MM.1S (cell line): ENCODE data around the gene RBM34.
"Not testable (repeated sequence)": the region's sequence is repeated elsewhere in the genome, so short reads cannot be mapped to it uniquely, and the experiment has no call there.

Experiments
- DNase-seq: peaks from one replicate; pipeline ENCODE4 v3.0.0-alpha.2; 2015
- H2AFZ ChIP-seq: fragments of 300-600 bp; sonication (generic); 2 replicates; pipeline ENCODE4 v1.6.0; 2016; ENCODE audit warnings: antibody characterized with exemption, low read length
- H3F3A ChIP-seq: fragments of 300-600 bp; sonication (generic); 2 replicates; pipeline ENCODE4 v1.6.1; 2016; ENCODE audit warnings: mild to moderate bottlenecking, antibody characterized with exemption, low read length, moderate library complexity, mixed read lengths; ENCODE audit not compliant: insufficient read depth
- H3K27ac ChIP-seq: fragments of 300-600 bp; sonication (generic); 2 replicates; pipeline ENCODE4 v1.5.1; 2016; ENCODE audit warnings: mild to moderate bottlenecking, low read length
- H3K27me3 ChIP-seq: fragments of 300-600 bp; sonication (generic); replicated peaks from 2 replicates; pipeline ENCODE4 v1.6.0; 2016; ENCODE audit warnings: low read length; ENCODE audit not compliant: insufficient read depth
- H3K36me3 ChIP-seq: fragments of 300-600 bp; sonication (generic); replicated peaks from 2 replicates; pipeline ENCODE4 v1.6.1; 2016; ENCODE audit warnings: mild to moderate bottlenecking, low read length, mixed read lengths; ENCODE audit not compliant: insufficient read depth
- H3K4me1 ChIP-seq: fragments of 300-600 bp; sonication (generic); 2 replicates; pipeline ENCODE4 v1.6.1; 2016; ENCODE audit warnings: low read length, mixed read lengths
- H3K4me2 ChIP-seq: fragments of 300-600 bp; sonication (generic); 2 replicates; pipeline ENCODE4 v1.6.0; 2016; ENCODE audit warnings: low read depth, low read length
- H3K4me3 ChIP-seq: fragments of 300-600 bp; sonication (generic); 2 replicates; pipeline ENCODE4 v1.5.1; 2016; ENCODE audit warnings: low read length, mixed read lengths
- H3K79me2 ChIP-seq: fragments of 300-600 bp; sonication (generic); 2 replicates; pipeline ENCODE4 v1.6.1; 2016; ENCODE audit warnings: mixed run types, low read length, mixed read lengths
- H3K9ac ChIP-seq: fragments of 300-600 bp; sonication (generic); 2 replicates; pipeline ENCODE4 v1.6.1; 2016; ENCODE audit warnings: low read length, mixed read lengths
- H3K9me2 ChIP-seq: fragments of 300-600 bp; sonication (generic); replicated peaks from 2 replicates; pipeline ENCODE4 v1.6.1; 2016; ENCODE audit warnings: mild to moderate bottlenecking, low read length, mixed read lengths; ENCODE audit not compliant: insufficient read depth
- H3K9me3 ChIP-seq: fragments of 300-600 bp; sonication (generic); replicated peaks from 2 replicates; pipeline ENCODE4 v1.6.1; 2016; ENCODE audit warnings: mild to moderate bottlenecking, low read length, mixed read lengths; ENCODE audit not compliant: insufficient read depth
- H4K20me1 ChIP-seq: fragments of 300-600 bp; sonication (generic); 2 replicates; pipeline ENCODE4 v1.6.1; 2016; ENCODE audit warnings: mild to moderate bottlenecking, low read length, moderate library complexity, mixed read lengths; ENCODE audit not compliant: insufficient read depth
- EZH2 ChIP-seq: fragments of 300-600 bp; sonication (generic); optimal IDR thresholded peaks from 2 replicates; pipeline ENCODE3; 2017; ENCODE audit warnings: low read depth, mild to moderate bottlenecking, antibody characterized with exemption, low read length, mixed read lengths
- EZH2phosphoT487 ChIP-seq: fragments of 300-600 bp; sonication (generic); IDR thresholded peaks from 2 replicates; pipeline ENCODE4 v1.6.1; 2018; ENCODE audit warnings: antibody characterized with exemption, low read length
- TF ChIP-seq, protein P1 (sequence below): fragments of 300-600 bp; sonication (generic); IDR thresholded peaks from 2 replicates; pipeline ENCODE4 v1.5.1; 2016; ENCODE audit warnings: antibody characterized with exemption, low read length, mixed read lengths

Gene RBM34

DNA sequence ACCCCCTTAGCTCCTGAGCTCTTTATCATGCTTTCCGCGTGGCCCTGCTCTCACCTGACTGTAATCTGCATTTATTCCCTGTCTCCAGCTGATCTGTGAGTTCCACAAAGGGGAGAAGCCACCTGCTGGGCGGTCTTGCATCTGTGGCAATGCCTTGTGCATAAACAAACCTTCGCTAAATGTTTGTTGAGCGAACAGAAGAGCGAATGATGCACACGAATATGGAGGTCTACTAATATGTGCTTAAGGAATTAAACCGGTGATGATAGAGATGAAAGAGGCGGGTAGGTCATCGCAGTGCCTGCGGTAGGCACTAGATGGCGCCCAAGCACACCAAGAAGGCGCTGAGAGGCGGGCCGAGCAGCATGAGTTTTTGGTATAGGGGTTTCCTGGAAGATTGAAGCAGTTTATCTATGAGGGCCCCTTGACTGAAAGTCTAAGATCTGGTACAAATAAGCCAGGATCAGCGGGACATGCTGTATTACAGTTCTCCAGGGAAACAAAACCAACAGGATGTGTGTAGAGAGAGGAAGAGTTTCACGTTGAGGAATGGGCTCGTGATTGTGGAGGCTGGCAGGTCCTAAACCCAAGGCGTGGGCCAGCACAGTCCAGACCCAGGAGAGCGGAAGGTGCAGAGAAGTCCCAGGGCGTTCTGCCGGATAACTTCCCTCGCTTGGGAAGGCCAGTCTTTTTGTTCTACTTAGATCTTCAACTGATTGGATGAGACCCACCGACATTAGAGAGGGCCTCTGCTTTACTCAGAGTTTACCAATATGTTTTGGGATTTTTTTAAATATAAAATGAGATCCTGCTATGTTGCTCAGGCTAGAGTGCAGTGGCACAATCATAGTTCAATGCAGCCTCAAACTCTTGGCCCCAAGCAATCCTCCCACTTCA is 67.1 kb downstream of the RBM34 start:
- Histone ChIP-seq H3K27ac (no peak overlapping the region), H3K9ac (no peak overlapping the region), H2AFZ (peak overlapping the region; percentile 22; the same call in 1 of the 2 replicates), H3K4me3 (no peak overlapping the region), H3F3A (no peaks in the 10 kb centered on the region), H3K9me2 (no peaks in the 10 kb centered on the region), H3K79me2 (no peaks in the 10 kb centered on the region), H3K36me3 (no peaks in the 10 kb centered on the region), H3K4me1 (peaks cover 5% of the 10 kb centered on the region; the same call in 1 of the 2 replicates), H3K4me2 (peak overlapping the region; percentile 35; the same call in 1 of the 2 replicates), H3K9me3 (no peaks in the 10 kb centered on the region), H4K20me1 (no peaks in the 10 kb centered on the region), H3K27me3 (no peaks in the 10 kb centered on the region)
- TF ChIP-seq EZH2phosphoT487: no peak
- TF ChIP-seq, protein P1, sequence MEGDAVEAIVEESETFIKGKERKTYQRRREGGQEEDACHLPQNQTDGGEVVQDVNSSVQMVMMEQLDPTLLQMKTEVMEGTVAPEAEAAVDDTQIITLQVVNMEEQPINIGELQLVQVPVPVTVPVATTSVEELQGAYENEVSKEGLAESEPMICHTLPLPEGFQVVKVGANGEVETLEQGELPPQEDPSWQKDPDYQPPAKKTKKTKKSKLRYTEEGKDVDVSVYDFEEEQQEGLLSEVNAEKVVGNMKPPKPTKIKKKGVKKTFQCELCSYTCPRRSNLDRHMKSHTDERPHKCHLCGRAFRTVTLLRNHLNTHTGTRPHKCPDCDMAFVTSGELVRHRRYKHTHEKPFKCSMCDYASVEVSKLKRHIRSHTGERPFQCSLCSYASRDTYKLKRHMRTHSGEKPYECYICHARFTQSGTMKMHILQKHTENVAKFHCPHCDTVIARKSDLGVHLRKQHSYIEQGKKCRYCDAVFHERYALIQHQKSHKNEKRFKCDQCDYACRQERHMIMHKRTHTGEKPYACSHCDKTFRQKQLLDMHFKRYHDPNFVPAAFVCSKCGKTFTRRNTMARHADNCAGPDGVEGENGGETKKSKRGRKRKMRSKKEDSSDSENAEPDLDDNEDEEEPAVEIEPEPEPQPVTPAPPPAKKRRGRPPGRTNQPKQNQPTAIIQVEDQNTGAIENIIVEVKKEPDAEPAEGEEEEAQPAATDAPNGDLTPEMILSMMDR: peak; percentile 99
- peak; percentile 80 for DNase-seq

DNA sequence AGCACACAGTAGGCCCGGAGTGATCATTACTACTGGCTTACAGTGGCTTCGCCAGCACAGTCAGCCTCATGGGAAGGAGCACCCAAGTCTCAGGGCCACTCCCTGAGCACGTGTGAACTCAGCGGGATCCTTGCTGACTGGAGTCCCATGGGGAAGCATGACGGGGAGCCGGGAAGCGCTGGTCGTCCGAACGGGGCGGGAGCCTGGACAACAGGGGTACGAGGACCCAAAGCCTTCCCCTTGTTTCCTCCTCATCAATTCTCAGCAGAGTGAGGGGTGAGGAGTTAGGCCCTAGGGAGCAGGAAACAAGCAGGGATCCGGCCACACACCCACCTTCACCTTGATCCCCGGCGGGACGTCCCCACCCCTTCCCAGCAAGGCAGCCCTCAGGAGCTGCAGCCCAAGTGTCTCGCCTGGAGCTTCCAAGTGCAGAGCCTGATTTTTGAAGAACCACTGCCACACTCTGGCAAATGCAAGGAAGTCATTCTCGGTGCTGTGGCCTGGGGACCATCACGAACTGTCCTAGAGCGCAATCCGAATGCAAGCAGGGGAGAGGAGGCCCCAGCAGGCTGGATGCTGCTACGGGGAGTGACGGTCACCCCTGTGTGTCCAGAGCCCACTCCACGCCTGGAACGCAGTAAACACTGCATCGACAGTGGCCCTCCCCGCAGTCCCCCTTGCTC is 67.9 kb downstream of the RBM34 start:
- Histone ChIP-seq H4K20me1 (no peaks in the 10 kb centered on the region), H3K36me3 (no peaks in the 10 kb centered on the region), H3K79me2 (no peaks in the 10 kb centered on the region), H3K9ac (no peak overlapping the region), H3K4me2 (peak overlapping the region; percentile 35; the same call in 1 of the 2 replicates), H3K9me2 (no peaks in the 10 kb centered on the region), H3K4me3 (no peak overlapping the region), H3K27me3 (no peaks in the 10 kb centered on the region), H2AFZ (0 out of 2 replicates have a peak overlapping the region, but pooled peaks have one; percentile 22), H3F3A (no peaks in the 10 kb centered on the region), H3K9me3 (no peaks in the 10 kb centered on the region), H3K4me1 (peaks cover 5% of the 10 kb centered on the region; the same call in 1 of the 2 replicates), H3K27ac (no peak overlapping the region)
- DNase-seq: no peak
- TF ChIP-seq EZH2phosphoT487 (no peak), EZH2 (no peak)
- TF ChIP-seq, protein P1: no peak

DNA sequence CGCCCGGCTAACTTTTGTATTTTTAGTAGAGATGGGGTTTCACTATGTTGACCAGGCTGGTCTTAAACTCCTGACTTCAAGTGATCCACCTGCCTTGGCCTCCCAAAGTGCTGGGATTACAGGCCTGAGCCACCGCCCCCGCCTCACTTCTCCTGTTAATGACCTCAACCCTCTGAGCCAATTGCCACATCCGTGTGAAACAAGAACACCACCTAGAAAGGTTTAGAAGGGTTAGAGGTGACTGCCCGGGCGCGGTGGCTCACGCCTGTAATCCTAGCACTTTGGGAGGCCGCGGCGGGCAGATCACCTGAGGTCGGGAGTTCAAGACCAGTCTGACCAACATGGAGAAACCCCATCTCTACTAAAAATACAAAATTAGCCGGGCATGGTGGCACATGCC is 68.6 kb downstream of the RBM34 start:
- not testable (repeated sequence) for H3K4me3 ChIP-seq, H3K4me1 ChIP-seq, H3K9me3 ChIP-seq, H4K20me1 ChIP-seq, H3K9me2 ChIP-seq, H3K4me2 ChIP-seq, H3K27me3 ChIP-seq, H3K36me3 ChIP-seq, H3F3A ChIP-seq, H2AFZ ChIP-seq, DNase-seq, H3K9ac ChIP-seq, H3K79me2 ChIP-seq, H3K27ac ChIP-seq

DNA sequence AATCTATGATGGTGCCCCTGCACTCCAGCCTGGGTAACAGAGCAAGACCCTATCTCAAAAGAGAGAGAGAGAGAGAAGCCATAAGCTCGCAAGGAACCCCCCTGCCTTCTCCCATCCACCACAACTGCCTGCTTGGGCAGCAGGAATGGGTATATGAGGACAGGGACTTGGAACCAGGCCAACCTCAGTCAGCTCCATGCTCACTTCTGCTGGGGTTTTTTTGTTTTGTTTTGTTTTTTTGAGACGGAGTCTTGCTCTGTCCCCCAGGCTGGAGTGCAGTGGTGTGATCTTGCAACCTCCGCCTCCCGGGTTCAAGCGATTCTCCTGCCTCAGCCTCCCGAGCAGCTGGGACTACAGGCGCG is 69.0 kb downstream of the RBM34 start:
- not testable (repeated sequence) for H2AFZ ChIP-seq, H3K27ac ChIP-seq, H3K4me1 ChIP-seq, H3K79me2 ChIP-seq, H4K20me1 ChIP-seq, H3F3A ChIP-seq, H3K4me3 ChIP-seq, H3K9ac ChIP-seq, H3K27me3 ChIP-seq, DNase-seq, H3K9me3 ChIP-seq, H3K9me2 ChIP-seq, H3K4me2 ChIP-seq, H3K36me3 ChIP-seq

DNA sequence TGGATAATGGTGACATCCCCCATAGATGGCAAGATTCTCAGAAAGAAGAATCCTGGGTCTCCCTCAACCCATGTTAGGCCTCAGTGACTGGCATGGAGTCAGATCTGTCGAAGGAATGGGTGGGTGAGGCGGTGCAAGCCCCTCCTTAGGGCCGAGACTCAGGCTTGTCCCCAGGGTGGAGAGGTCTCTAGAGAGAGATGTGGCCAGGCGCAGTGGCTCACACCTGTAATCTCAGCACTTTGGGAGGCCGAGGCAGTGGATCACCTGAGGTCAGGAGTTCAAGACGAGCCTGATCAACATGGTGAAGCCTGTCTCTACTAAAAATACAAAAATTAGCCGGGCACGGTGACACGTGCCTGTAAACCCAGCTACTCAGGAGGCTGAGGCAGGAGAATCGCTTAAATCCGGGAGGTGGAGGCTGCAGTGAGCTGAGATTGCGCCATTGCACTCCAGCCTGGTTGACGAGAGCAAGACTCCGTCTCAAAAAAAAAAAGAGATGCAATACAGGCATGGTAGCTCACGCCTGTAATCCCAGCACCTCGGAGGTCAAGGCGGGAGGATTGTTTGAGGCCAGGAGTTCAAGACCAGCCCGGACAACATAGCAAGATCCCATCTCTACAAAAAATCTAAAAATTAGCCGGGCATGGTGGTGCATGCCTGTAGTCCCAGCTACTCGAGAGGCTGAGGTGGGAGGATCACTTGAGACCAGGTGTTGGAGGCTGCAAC is 69.6 kb downstream of the RBM34 start:
- H3K9ac ChIP-seq, H3K27ac ChIP-seq, H3F3A ChIP-seq, H3K4me1 ChIP-seq, H3K9me3 ChIP-seq, H3K27me3 ChIP-seq, H4K20me1 ChIP-seq, H3K9me2 ChIP-seq, H3K79me2 ChIP-seq, H3K4me3 ChIP-seq, H3K4me2 ChIP-seq, DNase-seq, H3K36me3 ChIP-seq, H2AFZ ChIP-seq: not testable (repeated sequence)
